Measurements from ENCODE around the gene VSNL1.

The VSNL1 gene

GRCh38 chr2:17583166-17583565, 42.7 kb downstream of the VSNL1 start:
- DNase-seq (ENCODE audit: low read depth in 2 of 2) = no peak

GRCh38 chr2:17583646-17584045, 43.1 kb downstream of the VSNL1 start:
- no peak for DNase-seq (ENCODE audit: low read depth in 2 of 2)

- no peak for DNase-seq (ENCODE audit: low read depth in 2 of 2)
Measured at GRCh38 chr2:17584689-17585088, 44.2 kb downstream of the VSNL1 start.

- DNase-seq (ENCODE audit: low read depth in 2 of 2) = no peak
Measured at GRCh38 chr2:17587469-17587868, 47.0 kb downstream of the VSNL1 start.

GRCh38 chr2:17588031-17588430, 47.5 kb downstream of the VSNL1 start:
- DNase-seq (ENCODE audit: low read depth in 2 of 2) = no peak

GRCh38 chr2:17589406-17590035, 49.0 kb downstream of the VSNL1 start:
- no peak for DNase-seq (ENCODE audit: low read depth in 2 of 2)

- DNase-seq (ENCODE audit: low read depth in 2 of 2) = no peak
Measured at GRCh38 chr2:17590342-17590911, 49.9 kb downstream of the VSNL1 start.

GRCh38 chr2:17591846-17592245, 51.4 kb downstream of the VSNL1 start:
- DNase-seq (ENCODE audit: low read depth in 2 of 2) = no peak

- DNase-seq (ENCODE audit: low read depth in 2 of 2) = no peak
Measured at GRCh38 chr2:17592731-17593409, 52.4 kb downstream of the VSNL1 start.

GRCh38 chr2:17593445-17593840, 52.9 kb downstream of the VSNL1 start:
- no peak for DNase-seq (ENCODE audit: low read depth in 2 of 2)

- DNase-seq (ENCODE audit: low read depth in 2 of 2) = no peak
Measured at GRCh38 chr2:17593841-17594491, 53.5 kb downstream of the VSNL1 start.

GRCh38 chr2:17594533-17595401, 54.3 kb downstream of the VSNL1 start:
- DNase-seq (ENCODE audit: low read depth in 2 of 2) = no peak

- DNase-seq (ENCODE audit: low read depth in 2 of 2) = no peak
Measured at GRCh38 chr2:17599617-17600016, 59.1 kb downstream of the VSNL1 start.

- no peak for DNase-seq (ENCODE audit: low read depth in 2 of 2)
Measured at GRCh38 chr2:17600556-17601204, 60.2 kb downstream of the VSNL1 start.

- DNase-seq (ENCODE audit: low read depth in 2 of 2) = no peak
Measured at GRCh38 chr2:17604050-17604449, 63.6 kb downstream of the VSNL1 start.

GRCh38 chr2:17605696-17606095, 65.2 kb downstream of the VSNL1 start:
- DNase-seq (ENCODE audit: low read depth in 2 of 2) = no peak

- no peak for DNase-seq (ENCODE audit: low read depth in 2 of 2)
Measured at GRCh38 chr2:17606851-17607250, 66.4 kb downstream of the VSNL1 start.

- DNase-seq (ENCODE audit: low read depth in 2 of 2) = no peak
Measured at GRCh38 chr2:17607379-17607778, 66.9 kb downstream of the VSNL1 start.

- no peak for DNase-seq (ENCODE audit: low read depth in 2 of 2)
Measured at GRCh38 chr2:17608251-17608650, 67.8 kb downstream of the VSNL1 start.

GRCh38 chr2:17610521-17610920, 70.0 kb downstream of the VSNL1 start:
- DNase-seq (ENCODE audit: low read depth in 2 of 2) = no peak

GRCh38 chr2:17611036-17611435, 70.5 kb downstream of the VSNL1 start:
- DNase-seq (ENCODE audit: low read depth in 2 of 2) = no peak
